Activated naive CD4-positive, alpha-beta T cell treated with anti-CD3 and anti-CD28 coated beads, Interleukin-2, amount 10 ng/mL, durations not matched to agents 7 days and 5 days (primary cell): Measurements from ENCODE around the gene HS6ST3.

ENCODE experiments used
- CTCF ChIA-PET: fragments of 350-600 bp; sonication (Branson Sonifier 250); formaldehyde crosslinking; loops from one replicate; lab custom pipeline; 2021; ENCODE audit warnings: antibody characterized with exemption; lab: Charles Lee
- DNase-seq: peaks from one replicate; pipeline ENCODE4 v3.0.0-alpha.2; 2020
- H3K27ac Mint-ChIP-seq: one replicate; pipeline ENCODE4 v1.8.0; 2021; ENCODE audit warnings: mild to moderate bottlenecking, moderate library complexity, mixed read lengths
- H3K27me3 Mint-ChIP-seq: one replicate; pipeline ENCODE4 v1.8.0; 2021; ENCODE audit warnings: mild to moderate bottlenecking, mixed read lengths
- H3K36me3 Mint-ChIP-seq: one replicate; pipeline ENCODE4 v1.8.0; 2021; ENCODE audit warnings: mixed read lengths
- H3K4me1 Mint-ChIP-seq: one replicate; pipeline ENCODE4 v1.8.0; 2021; ENCODE audit warnings: mixed read lengths
- H3K4me3 Mint-ChIP-seq: one replicate; pipeline ENCODE4 v1.8.0; 2021; ENCODE audit warnings: mild to moderate bottlenecking, moderate library complexity, mixed read lengths
- H3K9me3 Mint-ChIP-seq: one replicate; pipeline ENCODE4 v1.8.0; 2021; ENCODE audit warnings: mixed read lengths

Gene HS6ST3

GRCh38 chr13:96816874-96817273 is 727.0 kb downstream of the HS6ST3 start:
- no peak overlapping the region for H3K27ac Mint-ChIP-seq
- H3K9me3 Mint-ChIP-seq, result peaks cover 2% of the 10 kb centered on the region
- H3K4me1 Mint-ChIP-seq, result no peaks in the 10 kb centered on the region
- H3K36me3 Mint-ChIP-seq, result no peaks in the 10 kb centered on the region
- DNase-seq, result no peak
- no peaks in the 10 kb centered on the region for H3K27me3 Mint-ChIP-seq
- no peak overlapping the region for H3K4me3 Mint-ChIP-seq
- CTCF ChIA-PET, result interaction anchor here (1.2 to 1.3 kb wide), 2 partner anchors 795 to 797 kb away, joined by 5 to 11 read pairs; no protein-coding TSS in a partner anchor

DNA sequence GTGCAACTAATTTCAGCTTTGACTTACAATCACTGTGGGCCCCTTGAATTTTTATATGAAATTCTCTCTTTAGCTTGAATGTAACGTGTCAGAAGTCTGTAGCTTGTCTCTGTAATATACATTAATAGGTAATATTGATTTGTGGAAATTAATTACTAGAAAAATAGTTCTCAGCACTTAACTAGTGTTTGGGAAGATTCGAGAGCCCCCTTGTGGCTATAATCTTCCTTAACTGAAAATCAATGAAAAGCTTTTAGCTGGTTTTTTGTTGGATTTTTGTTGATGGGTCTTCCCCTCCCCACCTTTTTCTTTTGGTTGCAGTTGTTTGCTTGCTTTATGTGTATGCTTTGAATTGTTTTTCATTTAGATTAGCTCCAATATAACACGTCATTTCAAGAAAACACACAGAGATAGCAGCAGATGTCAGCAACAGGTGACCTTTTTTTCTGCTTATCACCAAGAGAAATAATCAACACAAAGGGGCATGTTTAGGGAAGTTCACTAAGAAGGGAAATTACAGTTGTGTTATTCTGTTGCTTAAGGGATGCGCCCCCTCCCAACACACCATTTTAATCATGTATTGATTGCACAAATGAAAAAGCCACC is 727.5 kb downstream of the HS6ST3 start:
- H3K4me3 Mint-ChIP-seq, result no peak overlapping the region
- no peaks in the 10 kb centered on the region for H3K27me3 Mint-ChIP-seq
- CTCF ChIA-PET, result interaction anchor here (1.2 to 1.3 kb wide), 2 partner anchors 796 to 798 kb away, joined by 5 to 11 read pairs; no protein-coding TSS in a partner anchor
- no peaks in the 10 kb centered on the region for H3K4me1 Mint-ChIP-seq
- peaks cover 2% of the 10 kb centered on the region for H3K9me3 Mint-ChIP-seq
- no peaks in the 10 kb centered on the region for H3K36me3 Mint-ChIP-seq
- H3K27ac Mint-ChIP-seq, result no peak overlapping the region
- no peak for DNase-seq

GRCh38 chr13:96819375-96819774 is 729.5 kb downstream of the HS6ST3 start:
- Mint-ChIP-seq H3K27ac (no peak overlapping the region), H3K27me3 (no peaks in the 10 kb centered on the region), H3K36me3 (no peaks in the 10 kb centered on the region), H3K4me3 (no peak overlapping the region), H3K9me3 (peaks cover 1% of the 10 kb centered on the region), H3K4me1 (no peaks in the 10 kb centered on the region)
- CTCF ChIA-PET, result interaction anchor here (1.2 kb wide), 1 partner anchor 138 kb away, joined by 4 read pairs; no protein-coding TSS in a partner anchor
- DNase-seq, result no peak

GRCh38 chr13:96821381-96821780 is 731.5 kb downstream of the HS6ST3 start:
- no peak for DNase-seq
- Mint-ChIP-seq H3K27me3 (no peaks in the 10 kb centered on the region), H3K27ac (no peak overlapping the region), H3K4me1 (no peaks in the 10 kb centered on the region), H3K36me3 (no peaks in the 10 kb centered on the region), H3K4me3 (no peak overlapping the region), H3K9me3 (no peaks in the 10 kb centered on the region)
- CTCF ChIA-PET, result interaction anchor here (0.6 kb wide), 1 partner anchor 16 kb away, joined by 3 read pairs; no protein-coding TSS in a partner anchor

- Mint-ChIP-seq H3K9me3 (no peaks in the 10 kb centered on the region), H3K4me1 (no peaks in the 10 kb centered on the region), H3K27me3 (no peaks in the 10 kb centered on the region), H3K27ac (no peak overlapping the region), H3K4me3 (no peak overlapping the region), H3K36me3 (no peaks in the 10 kb centered on the region)
- CTCF ChIA-PET, result no interaction called here
- no peak for DNase-seq
Measured at GRCh38 chr13:96821971-96822370, 732.1 kb downstream of the HS6ST3 start.

DNA sequence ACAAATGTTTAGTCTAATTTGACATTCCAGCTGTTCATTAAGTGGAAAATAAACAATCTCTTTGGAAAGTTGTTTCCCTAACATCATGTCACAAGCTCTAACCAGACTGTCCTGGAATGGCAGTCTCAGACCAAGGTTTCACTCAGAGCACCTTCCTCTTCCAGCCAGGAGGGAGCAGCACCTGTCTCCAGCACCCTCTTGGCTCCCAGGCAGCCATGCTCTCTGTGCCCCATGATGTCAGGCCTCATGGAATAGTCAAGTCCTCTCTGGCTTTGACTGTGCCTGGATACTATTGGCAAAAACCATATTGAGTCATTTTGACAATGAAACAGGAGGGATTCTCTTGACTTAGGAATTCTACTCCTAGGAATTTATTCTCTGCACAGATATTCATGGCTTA is 733.0 kb downstream of the HS6ST3 start:
- Mint-ChIP-seq H3K27ac (no peak overlapping the region), H3K4me3 (no peak overlapping the region), H3K4me1 (no peaks in the 10 kb centered on the region)

DNA sequence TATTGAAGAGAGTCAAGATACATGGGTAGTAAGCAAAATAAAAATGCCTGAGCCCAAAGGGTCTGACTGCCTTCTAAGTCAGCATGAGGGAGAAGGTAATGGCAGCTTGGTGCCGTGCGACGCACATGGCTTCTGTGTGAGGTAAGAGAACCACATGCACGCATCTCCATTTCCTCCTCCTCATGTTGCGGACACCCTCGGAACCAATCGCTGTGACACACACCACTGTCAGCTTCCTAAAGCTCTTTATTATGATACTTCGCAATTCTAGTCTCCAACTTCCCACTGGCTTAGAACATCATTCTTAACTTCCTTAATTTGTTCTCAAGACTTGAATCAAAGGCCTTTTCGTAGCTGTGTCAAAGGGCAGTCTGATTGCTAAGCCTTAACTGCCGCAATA is 734.2 kb downstream of the HS6ST3 start:
- DNase-seq, result no peak
- Mint-ChIP-seq H3K4me3 (no peak overlapping the region), H3K36me3 (no peaks in the 10 kb centered on the region), H3K27ac (no peak overlapping the region), H3K4me1 (no peaks in the 10 kb centered on the region), H3K9me3 (no peaks in the 10 kb centered on the region), H3K27me3 (no peaks in the 10 kb centered on the region)
- CTCF ChIA-PET, result interaction anchor here (1.4 kb wide), 1 partner anchor 11 kb away, joined by 3 read pairs; no protein-coding TSS in a partner anchor

More for the DNA sequence above, 733.0 kb downstream of the HS6ST3 start:
- H3K9me3 Mint-ChIP-seq, result no peaks in the 10 kb centered on the region
- DNase-seq, result no peak
- no peaks in the 10 kb centered on the region for H3K36me3 Mint-ChIP-seq
- H3K27me3 Mint-ChIP-seq, result no peaks in the 10 kb centered on the region
- CTCF ChIA-PET, result no interaction called here

DNA sequence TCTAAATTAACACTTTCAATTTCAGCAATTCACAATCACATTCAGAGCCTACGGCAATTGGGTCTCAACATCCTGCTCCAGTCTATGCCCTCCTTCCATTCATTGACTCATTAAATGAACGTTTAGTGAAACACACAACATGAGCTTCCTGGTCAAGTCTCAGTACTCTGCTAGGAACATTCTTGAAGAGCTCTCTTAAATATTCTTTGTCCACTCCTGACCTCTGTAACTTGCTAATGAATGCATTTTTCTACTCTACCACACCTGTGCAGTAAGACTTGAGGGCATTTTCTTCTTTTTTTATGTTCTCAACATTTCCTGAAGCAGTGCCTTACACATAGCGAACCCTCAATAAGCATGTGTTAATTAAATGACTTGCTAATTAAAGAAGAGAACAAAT is 735.7 kb downstream of the HS6ST3 start:
- Mint-ChIP-seq H3K27ac (no peak overlapping the region), H3K27me3 (no peaks in the 10 kb centered on the region), H3K4me1 (no peaks in the 10 kb centered on the region), H3K9me3 (peaks cover 2% of the 10 kb centered on the region), H3K4me3 (no peak overlapping the region), H3K36me3 (no peaks in the 10 kb centered on the region)
- CTCF ChIA-PET, result no interaction called here
- DNase-seq, result no peak

DNA sequence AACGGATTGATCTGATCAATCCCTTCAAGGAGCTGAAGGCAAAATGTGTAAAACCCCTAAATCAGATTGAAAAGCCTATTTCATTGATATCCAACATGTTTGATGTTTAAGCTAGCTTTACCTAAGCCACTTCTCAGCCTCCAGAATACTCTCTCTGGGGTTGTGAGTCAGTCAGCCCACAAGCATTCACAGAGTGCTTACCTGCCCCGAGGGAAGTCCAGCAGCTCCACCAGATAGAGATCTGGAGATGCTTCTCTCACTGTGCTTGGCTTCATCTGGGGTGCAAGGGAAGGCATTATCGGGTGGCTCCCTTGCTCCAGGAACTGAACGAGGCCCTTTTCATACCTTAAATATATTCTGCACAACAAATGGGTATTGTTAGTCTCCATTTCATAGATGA is 744.7 kb downstream of the HS6ST3 start:
- H3K27me3 Mint-ChIP-seq, result no peaks in the 10 kb centered on the region
- CTCF ChIA-PET, result no interaction called here

GRCh38 chr13:96835546-96835945 is 745.6 kb downstream of the HS6ST3 start:
- CTCF ChIA-PET, result no interaction called here
- H3K4me1 Mint-ChIP-seq, result no peaks in the 10 kb centered on the region
- no peaks in the 10 kb centered on the region for H3K36me3 Mint-ChIP-seq
- peaks cover 3% of the 10 kb centered on the region for H3K9me3 Mint-ChIP-seq
- no peak overlapping the region for H3K4me3 Mint-ChIP-seq
- DNase-seq, result no peak
- H3K27me3 Mint-ChIP-seq, result no peaks in the 10 kb centered on the region
- H3K27ac Mint-ChIP-seq, result no peak overlapping the region

More for the DNA sequence above, 744.7 kb downstream of the HS6ST3 start:
- Mint-ChIP-seq H3K9me3 (peaks cover 3% of the 10 kb centered on the region), H3K4me1 (no peaks in the 10 kb centered on the region), H3K27ac (no peak overlapping the region), H3K4me3 (no peak overlapping the region), H3K36me3 (no peaks in the 10 kb centered on the region)
- no peak for DNase-seq

- H3K4me1 Mint-ChIP-seq, result no peaks in the 10 kb centered on the region
- H3K27ac Mint-ChIP-seq, result no peak overlapping the region
- peaks cover 3% of the 10 kb centered on the region for H3K9me3 Mint-ChIP-seq
- H3K36me3 Mint-ChIP-seq, result no peaks in the 10 kb centered on the region
- H3K4me3 Mint-ChIP-seq, result no peak overlapping the region
- DNase-seq, result no peak
- CTCF ChIA-PET, result interaction anchor here (0.7 kb wide), 1 partner anchor 16 kb away, joined by 3 read pairs; no protein-coding TSS in a partner anchor
- no peaks in the 10 kb centered on the region for H3K27me3 Mint-ChIP-seq
Measured at GRCh38 chr13:96836733-96837132, 746.8 kb downstream of the HS6ST3 start.

- peaks cover 3% of the 10 kb centered on the region for H3K9me3 Mint-ChIP-seq
- H3K4me1 Mint-ChIP-seq, result no peaks in the 10 kb centered on the region
- H3K36me3 Mint-ChIP-seq, result no peaks in the 10 kb centered on the region
- CTCF ChIA-PET, result no interaction called here
- no peak for DNase-seq
- no peak overlapping the region for H3K4me3 Mint-ChIP-seq
- no peaks in the 10 kb centered on the region for H3K27me3 Mint-ChIP-seq
- no peak overlapping the region for H3K27ac Mint-ChIP-seq
Measured at GRCh38 chr13:96837809-96838208, 747.9 kb downstream of the HS6ST3 start.

- H3K36me3 Mint-ChIP-seq, result no peaks in the 10 kb centered on the region
- no peak overlapping the region for H3K4me3 Mint-ChIP-seq
- no peaks in the 10 kb centered on the region for H3K9me3 Mint-ChIP-seq
- H3K27me3 Mint-ChIP-seq, result no peaks in the 10 kb centered on the region
- CTCF ChIA-PET, result interaction anchor here (0.6 kb wide), 1 partner anchor 1509 kb away, joined by 4 read pairs; no protein-coding TSS in a partner anchor
- no peaks in the 10 kb centered on the region for H3K4me1 Mint-ChIP-seq
- no peak for DNase-seq
- no peak overlapping the region for H3K27ac Mint-ChIP-seq
Measured at GRCh38 chr13:96844195-96844594, 754.3 kb downstream of the HS6ST3 start.

DNA sequence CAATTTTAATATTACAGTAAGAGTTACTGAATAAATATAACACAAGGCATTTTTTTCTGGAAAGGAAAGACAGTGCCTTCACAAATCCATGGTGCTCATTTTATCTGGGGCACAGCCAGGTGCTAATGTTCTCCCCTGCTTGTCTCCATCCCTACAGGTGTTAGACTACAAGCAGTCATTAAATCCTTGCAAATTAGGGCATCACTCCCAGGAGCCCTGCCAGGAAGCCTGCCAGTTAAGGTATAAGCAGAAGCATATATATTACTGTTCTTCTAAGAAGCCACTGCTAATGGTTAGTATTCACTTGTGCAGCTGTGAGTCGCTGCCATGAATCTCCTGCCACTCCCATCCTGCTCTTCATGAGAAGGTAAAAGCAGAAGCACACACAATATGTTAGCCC is 754.7 kb downstream of the HS6ST3 start:
- no peaks in the 10 kb centered on the region for H3K4me1 Mint-ChIP-seq
- H3K9me3 Mint-ChIP-seq, result no peaks in the 10 kb centered on the region
- CTCF ChIA-PET, result interaction anchor here (0.6 kb wide), 1 partner anchor 1509 kb away, joined by 4 read pairs; no protein-coding TSS in a partner anchor
- H3K36me3 Mint-ChIP-seq, result no peaks in the 10 kb centered on the region
- H3K27ac Mint-ChIP-seq, result no peak overlapping the region
- no peaks in the 10 kb centered on the region for H3K27me3 Mint-ChIP-seq
- DNase-seq, result no peak
- H3K4me3 Mint-ChIP-seq, result no peak overlapping the region

DNA sequence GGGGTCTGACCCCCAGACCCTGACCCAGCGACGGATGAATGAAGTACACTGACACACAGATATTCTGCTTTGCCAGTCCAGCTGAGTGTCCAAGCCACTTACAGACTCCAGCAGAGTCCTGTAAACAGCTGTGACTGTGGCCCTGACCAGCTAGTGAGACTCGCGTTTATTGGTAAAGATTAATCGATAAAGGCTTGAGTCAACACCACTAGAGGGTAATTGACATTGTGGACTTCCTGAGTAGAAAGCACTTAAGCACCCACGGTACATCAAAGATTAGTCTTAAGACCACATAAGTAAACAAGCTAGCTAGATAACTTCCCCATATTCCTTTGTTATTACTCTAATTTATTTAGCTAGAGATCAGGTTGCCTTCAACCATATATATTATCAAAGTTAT is 758.4 kb downstream of the HS6ST3 start:
- CTCF ChIA-PET, result no interaction called here
- H3K36me3 Mint-ChIP-seq, result no peaks in the 10 kb centered on the region

More for the DNA sequence above, 758.4 kb downstream of the HS6ST3 start:
- no peaks in the 10 kb centered on the region for H3K9me3 Mint-ChIP-seq
- no peak overlapping the region for H3K4me3 Mint-ChIP-seq
- no peaks in the 10 kb centered on the region for H3K4me1 Mint-ChIP-seq
- no peak overlapping the region for H3K27ac Mint-ChIP-seq
- H3K27me3 Mint-ChIP-seq, result no peaks in the 10 kb centered on the region
- no peak for DNase-seq
